HEK293 (cell line): ENCODE measurements around the gene ACAP1.
A peak's percentile ranks its signal among the peaks of the same experiment; 100 is the strongest.

ENCODE experiments used
- BCL11B ChIP-seq: fragments of 450-650 bp; formaldehyde crosslinking; IDR thresholded peaks from 2 replicates; pipeline ENCODE4 v1.5.1; 2016; ENCODE audit warnings: low read depth, missing biosample characterization, missing genetic modification characterization
- HOXC10 ChIP-seq: sonication (generic); formaldehyde crosslinking; IDR thresholded peaks from 2 replicates; pipeline ENCODE4 v1.8.1; 2023; ENCODE audit warnings: mild to moderate bottlenecking, missing genetic modification reagents
- KLF7 ChIP-seq: fragments of 450-650 bp; formaldehyde crosslinking; IDR thresholded peaks from 2 replicates; pipeline ENCODE4 v1.5.1; 2016; ENCODE audit warnings: missing biosample characterization, missing genetic modification characterization, borderline replicate concordance
- REST ChIP-seq: fragments of 450-650 bp; formaldehyde crosslinking; IDR thresholded peaks from 2 replicates; pipeline ENCODE4 v1.5.1; 2016; ENCODE audit warnings: missing biosample characterization, missing genetic modification characterization
- SCRT1 ChIP-seq: fragments of 450-650 bp; formaldehyde crosslinking; IDR thresholded peaks from 2 replicates; pipeline ENCODE4 v1.5.1; 2016; ENCODE audit warnings: missing biosample characterization, missing genetic modification characterization, borderline replicate concordance
- TCF7L2 ChIP-seq: IDR thresholded peaks from 2 replicates; pipeline ENCODE4 v1.6.1; 2011; ENCODE audit warnings: low read depth, mild to moderate bottlenecking, inconsistent platforms, low read length, moderate library complexity, borderline replicate concordance
- ZBTB48 ChIP-seq: fragments of 450-650 bp; formaldehyde crosslinking; IDR thresholded peaks from 2 replicates; pipeline ENCODE4 v1.5.1; 2016; ENCODE audit warnings: missing biosample characterization, missing genetic modification characterization
- ZEB2 ChIP-seq: fragments of 450-650 bp; formaldehyde crosslinking; IDR thresholded peaks from 2 replicates; pipeline ENCODE4 v1.5.1; 2016; ENCODE audit warnings: missing biosample characterization, missing genetic modification characterization
- ZNF132 ChIP-seq: fragments of 450-650 bp; formaldehyde crosslinking; IDR thresholded peaks from 2 replicates; pipeline ENCODE4 v1.5.1; 2017; ENCODE audit warnings: missing biosample characterization, missing genetic modification characterization, borderline replicate concordance
- ZNF140 ChIP-seq: fragments of 450-650 bp; formaldehyde crosslinking; IDR thresholded peaks from 2 replicates; pipeline ENCODE4 v1.5.1; 2016; ENCODE audit warnings: missing biosample characterization, missing genetic modification characterization
- ZNF157 ChIP-seq: fragments of 450-650 bp; formaldehyde crosslinking; IDR thresholded peaks from 2 replicates; pipeline ENCODE4 v1.5.1; 2016; ENCODE audit warnings: missing biosample characterization, missing genetic modification characterization
- ZNF174 ChIP-seq: fragments of 450-650 bp; formaldehyde crosslinking; IDR thresholded peaks from 2 replicates; pipeline ENCODE4 v1.5.0; 2017; ENCODE audit warnings: missing biosample characterization, mild to moderate bottlenecking, missing genetic modification characterization
- ZNF274 ChIP-seq, 2 experiments: fragments of 200-500 bp in 1 of 2; fragments of 450-650 bp in 1 of 2; sonication (Bioruptor generic) in 1 of 2; formaldehyde crosslinking in 1 of 2; IDR thresholded peaks; 2 replicates each; pipeline versions ENCODE4 v1.5.1 to v1.6.1; 2014 to 2016; ENCODE audit warnings: borderline replicate concordance in 1 of 2, inconsistent platforms in 1 of 2, low read length in 1 of 2, missing biosample characterization in 1 of 2, missing genetic modification characterization in 1 of 2
- ZNF280C ChIP-seq: fragments of 450-650 bp; formaldehyde crosslinking; IDR thresholded peaks from 2 replicates; pipeline ENCODE4 v1.5.1; 2016; ENCODE audit warnings: missing biosample characterization, missing genetic modification characterization
- ZNF501 ChIP-seq: fragments of 450-650 bp; formaldehyde crosslinking; IDR thresholded peaks from 2 replicates; pipeline ENCODE4 v1.5.1; 2016; ENCODE audit warnings: missing biosample characterization, missing genetic modification characterization
- ZNF544 ChIP-seq: fragments of 450-650 bp; formaldehyde crosslinking; IDR thresholded peaks from 2 replicates; pipeline ENCODE4 v1.5.0; 2017; ENCODE audit warnings: missing biosample characterization, missing genetic modification characterization
- ZNF621 ChIP-seq: fragments of 450-650 bp; formaldehyde crosslinking; IDR thresholded peaks from 2 replicates; pipeline ENCODE4 v1.5.1; 2017; ENCODE audit warnings: missing biosample characterization, missing genetic modification characterization
- ZNF704 ChIP-seq: fragments of 450-650 bp; formaldehyde crosslinking; IDR thresholded peaks from 2 replicates; pipeline ENCODE4 v1.5.1; 2016; ENCODE audit warnings: missing biosample characterization, missing genetic modification characterization
- ZNF707 ChIP-seq: fragments of 450-650 bp; formaldehyde crosslinking; IDR thresholded peaks from 2 replicates; pipeline ENCODE4 v1.5.1; 2016; ENCODE audit warnings: missing biosample characterization, missing genetic modification characterization
- ZNF768 ChIP-seq: fragments of 450-650 bp; formaldehyde crosslinking; IDR thresholded peaks from 2 replicates; pipeline ENCODE4 v1.5.1; 2018; ENCODE audit warnings: missing biosample characterization, mild to moderate bottlenecking, missing genetic modification characterization
- ZNF776 ChIP-seq: fragments of 450-650 bp; formaldehyde crosslinking; IDR thresholded peaks from 2 replicates; pipeline ENCODE4 v1.5.0; 2017; ENCODE audit warnings: missing biosample characterization, missing genetic modification characterization, borderline replicate concordance
- ZNF791 ChIP-seq: fragments of 450-650 bp; formaldehyde crosslinking; IDR thresholded peaks from 2 replicates; pipeline ENCODE4 v1.5.1; 2016; ENCODE audit warnings: missing biosample characterization, missing genetic modification characterization
- TF ChIP-seq, protein P1 (sequence below): fragments of 450-650 bp; formaldehyde crosslinking; conservative IDR thresholded peaks from 2 replicates; pipeline ENCODE4 v1.5.1; 2016; ENCODE audit warnings: low read depth, missing biosample characterization, missing genetic modification characterization
- TF ChIP-seq, protein P2 (sequence below): fragments of 450-650 bp; formaldehyde crosslinking; IDR thresholded peaks from 2 replicates; pipeline ENCODE4 v1.5.1; 2016; ENCODE audit warnings: missing biosample characterization, missing genetic modification characterization

The ACAP1 gene

GRCh38 chr17:7306911-7307685 is 29.2 kb upstream of the ACAP1 start, which contains the start of gene EIF5A (continued):
- no peak for TF ChIP-seq ZNF274 (IDR thresholded peaks at IDR 0.05; ENCODE audit: low read length)
- no peak for TF ChIP-seq ZNF274 (tag by site-specific recombination; IDR thresholded peaks at IDR 0.05; ENCODE audit: borderline replicate concordance)
- TF ChIP-seq ZNF140: no peak
- TF ChIP-seq ZNF707: no peak
- TF ChIP-seq ZNF544 (tag by site-specific recombination): no peak
- no peak for TF ChIP-seq ZBTB48 (tag by site-specific recombination)
- TF ChIP-seq, protein P1, sequence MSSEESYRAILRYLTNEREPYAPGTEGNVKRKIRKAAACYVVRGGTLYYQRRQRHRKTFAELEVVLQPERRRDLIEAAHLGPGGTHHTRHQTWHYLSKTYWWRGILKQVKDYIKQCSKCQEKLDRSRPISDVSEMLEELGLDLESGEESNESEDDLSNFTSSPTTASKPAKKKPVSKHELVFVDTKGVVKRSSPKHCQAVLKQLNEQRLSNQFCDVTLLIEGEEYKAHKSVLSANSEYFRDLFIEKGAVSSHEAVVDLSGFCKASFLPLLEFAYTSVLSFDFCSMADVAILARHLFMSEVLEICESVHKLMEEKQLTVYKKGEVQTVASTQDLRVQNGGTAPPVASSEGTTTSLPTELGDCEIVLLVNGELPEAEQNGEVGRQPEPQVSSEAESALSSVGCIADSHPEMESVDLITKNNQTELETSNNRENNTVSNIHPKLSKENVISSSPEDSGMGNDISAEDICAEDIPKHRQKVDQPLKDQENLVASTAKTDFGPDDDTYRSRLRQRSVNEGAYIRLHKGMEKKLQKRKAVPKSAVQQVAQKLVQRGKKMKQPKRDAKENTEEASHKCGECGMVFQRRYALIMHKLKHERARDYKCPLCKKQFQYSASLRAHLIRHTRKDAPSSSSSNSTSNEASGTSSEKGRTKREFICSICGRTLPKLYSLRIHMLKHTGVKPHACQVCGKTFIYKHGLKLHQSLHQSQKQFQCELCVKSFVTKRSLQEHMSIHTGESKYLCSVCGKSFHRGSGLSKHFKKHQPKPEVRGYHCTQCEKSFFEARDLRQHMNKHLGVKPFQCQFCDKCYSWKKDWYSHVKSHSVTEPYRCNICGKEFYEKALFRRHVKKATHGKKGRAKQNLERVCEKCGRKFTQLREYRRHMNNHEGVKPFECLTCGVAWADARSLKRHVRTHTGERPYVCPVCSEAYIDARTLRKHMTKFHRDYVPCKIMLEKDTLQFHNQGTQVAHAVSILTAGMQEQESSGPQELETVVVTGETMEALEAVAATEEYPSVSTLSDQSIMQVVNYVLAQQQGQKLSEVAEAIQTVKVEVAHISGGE (tag by site-specific recombination): no peak
- no peak for TF ChIP-seq REST (tag by site-specific recombination)
- TF ChIP-seq, protein P2, sequence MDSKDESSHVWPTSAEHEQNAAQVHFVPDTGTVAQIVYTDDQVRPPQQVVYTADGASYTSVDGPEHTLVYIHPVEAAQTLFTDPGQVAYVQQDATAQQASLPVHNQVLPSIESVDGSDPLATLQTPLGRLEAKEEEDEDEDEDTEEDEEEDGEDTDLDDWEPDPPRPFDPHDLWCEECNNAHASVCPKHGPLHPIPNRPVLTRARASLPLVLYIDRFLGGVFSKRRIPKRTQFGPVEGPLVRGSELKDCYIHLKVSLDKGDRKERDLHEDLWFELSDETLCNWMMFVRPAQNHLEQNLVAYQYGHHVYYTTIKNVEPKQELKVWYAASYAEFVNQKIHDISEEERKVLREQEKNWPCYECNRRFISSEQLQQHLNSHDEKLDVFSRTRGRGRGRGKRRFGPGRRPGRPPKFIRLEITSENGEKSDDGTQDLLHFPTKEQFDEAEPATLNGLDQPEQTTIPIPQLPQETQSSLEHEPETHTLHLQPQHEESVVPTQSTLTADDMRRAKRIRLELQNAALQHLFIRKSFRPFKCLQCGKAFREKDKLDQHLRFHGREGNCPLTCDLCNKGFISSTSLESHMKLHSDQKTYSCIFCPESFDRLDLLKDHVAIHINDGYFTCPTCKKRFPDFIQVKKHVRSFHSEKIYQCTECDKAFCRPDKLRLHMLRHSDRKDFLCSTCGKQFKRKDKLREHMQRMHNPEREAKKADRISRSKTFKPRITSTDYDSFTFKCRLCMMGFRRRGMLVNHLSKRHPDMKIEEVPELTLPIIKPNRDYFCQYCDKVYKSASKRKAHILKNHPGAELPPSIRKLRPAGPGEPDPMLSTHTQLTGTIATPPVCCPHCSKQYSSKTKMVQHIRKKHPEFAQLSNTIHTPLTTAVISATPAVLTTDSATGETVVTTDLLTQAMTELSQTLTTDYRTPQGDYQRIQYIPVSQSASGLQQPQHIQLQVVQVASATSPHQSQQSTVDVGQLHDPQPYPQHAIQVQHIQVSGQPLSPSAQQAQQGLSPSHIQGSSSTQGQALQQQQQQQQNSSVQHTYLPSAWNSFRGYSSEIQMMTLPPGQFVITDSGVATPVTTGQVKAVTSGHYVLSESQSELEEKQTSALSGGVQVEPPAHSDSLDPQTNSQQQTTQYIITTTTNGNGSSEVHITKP (tag by site-specific recombination): peak; percentile 57
- no peak for TF ChIP-seq ZNF776
- no peak for TF ChIP-seq ZNF704 (tag by site-specific recombination)
- no peak for TF ChIP-seq ZNF174
- no peak for TF ChIP-seq ZNF621 (tag by site-specific recombination)
- TF ChIP-seq TCF7L2: no peak
- TF ChIP-seq ZNF791 (tag by site-specific recombination): no peak
- no peak for TF ChIP-seq ZNF157
- no peak for TF ChIP-seq ZNF768 (tag by site-specific recombination)
- TF ChIP-seq ZNF132: no peak
- TF ChIP-seq SCRT1: no peak
- no peak for TF ChIP-seq HOXC10 (CRISPR knock-in tag)
- no peak; the same call in none of the 2 replicates for TF ChIP-seq ZNF501
- TF ChIP-seq ZNF280C: no peak
- TF ChIP-seq BCL11B (tag by site-specific recombination): no peak
- peak; percentile 70; the same call in 1 of the 2 replicates for TF ChIP-seq ZEB2
- TF ChIP-seq KLF7 (tag by site-specific recombination): peak; percentile 21; the same call in 1 of the 2 replicates
